HG02852 (cell line): ENCODE measurements around the gene RIPOR2.
"Not testable (repeated sequence)": the region's sequence is repeated elsewhere in the genome, so short reads cannot be mapped to it uniquely, and the experiment has no call there.

Experiments
- ATAC-seq: cut with Tn5 transposase; IDR thresholded peaks from one replicate; pipeline ENCODE4 v1.9.1; 2021; ENCODE audit warnings: mild to moderate bottlenecking, moderate library complexity; ENCODE audit not compliant: unreplicated experiment

RIPOR2 gene

GRCh38 chr6:24775520-24776058 is 160.2 kb downstream of the RIPOR2 start:
- peak; percentile 9 for ATAC-seq

DNA sequence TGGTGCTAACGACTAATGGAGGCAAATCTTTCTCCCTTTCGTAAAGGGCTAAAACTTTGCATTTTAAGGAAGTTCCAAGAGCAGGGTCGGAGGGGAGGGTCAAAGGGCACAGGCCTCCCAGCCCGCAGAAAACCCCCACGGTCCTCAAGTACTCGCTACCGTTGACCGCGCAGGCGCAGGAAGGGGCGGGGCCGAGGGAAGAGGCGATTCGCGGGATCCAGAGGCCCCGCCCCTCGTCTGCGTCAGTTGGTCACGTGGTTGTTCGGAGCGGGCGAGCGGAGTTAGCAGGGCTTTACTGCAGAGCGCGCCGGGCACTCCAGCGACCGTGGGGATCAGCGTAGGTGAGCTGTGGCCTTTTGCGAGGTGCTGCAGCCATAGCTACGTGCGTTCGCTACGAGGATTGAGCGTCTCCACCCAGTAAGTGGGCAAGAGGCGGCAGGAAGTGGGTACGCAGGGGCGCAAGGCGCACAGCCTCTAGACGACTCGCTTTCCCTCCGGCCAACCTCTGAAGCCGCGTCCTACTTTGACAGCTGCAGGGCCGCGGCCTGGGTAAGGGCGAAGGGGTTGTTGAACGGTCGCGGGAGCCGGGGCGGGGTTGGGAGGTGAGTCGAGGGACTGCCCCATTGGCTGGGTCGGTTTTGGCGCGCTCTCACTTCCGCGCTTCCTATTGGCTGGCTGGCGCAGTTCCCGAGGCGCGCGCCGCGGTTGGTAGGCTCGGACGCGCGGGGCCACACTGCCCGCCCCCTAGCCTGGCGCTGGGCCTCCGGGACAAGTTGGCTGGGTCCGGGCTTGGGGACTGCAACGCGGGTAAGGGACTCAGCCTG is 160.9 kb downstream of the RIPOR2 start, which contains the start of gene GMNN:
Gene GMNN, plus strand, starts transcription at position 242 of the 824 bp plus-strand sequence. CDS start 2,310 bp downstream, outside the sequence.
- ATAC-seq: peak; percentile 93

- no peak for ATAC-seq
Measured at GRCh38 chr6:24768361-24768760, 167.4 kb downstream of the RIPOR2 start.

- no peak for ATAC-seq
Measured at GRCh38 chr6:24766680-24767462, 168.9 kb downstream of the RIPOR2 start.

DNA sequence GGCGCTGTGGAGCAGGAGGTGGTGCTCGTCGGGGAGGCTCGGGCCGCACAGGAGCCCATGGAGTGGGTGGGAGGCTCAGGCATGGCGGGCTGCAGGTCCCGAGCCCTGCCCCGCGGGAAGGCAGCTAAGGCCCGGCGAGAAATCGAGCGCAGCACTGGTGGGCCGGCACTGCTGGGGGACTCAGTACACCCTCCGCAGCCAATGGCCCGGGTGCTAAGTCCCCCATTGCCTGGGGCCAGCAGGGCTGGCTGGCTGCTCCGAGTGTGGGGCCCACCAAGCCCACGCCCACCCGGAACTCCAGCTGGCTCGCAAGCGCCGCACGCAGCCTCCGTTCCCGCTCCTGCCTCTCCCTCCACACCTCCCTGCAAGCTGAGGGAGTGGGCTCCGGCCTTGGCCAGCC is 169.8 kb downstream of the RIPOR2 start:
- ATAC-seq: not testable (repeated sequence)

DNA sequence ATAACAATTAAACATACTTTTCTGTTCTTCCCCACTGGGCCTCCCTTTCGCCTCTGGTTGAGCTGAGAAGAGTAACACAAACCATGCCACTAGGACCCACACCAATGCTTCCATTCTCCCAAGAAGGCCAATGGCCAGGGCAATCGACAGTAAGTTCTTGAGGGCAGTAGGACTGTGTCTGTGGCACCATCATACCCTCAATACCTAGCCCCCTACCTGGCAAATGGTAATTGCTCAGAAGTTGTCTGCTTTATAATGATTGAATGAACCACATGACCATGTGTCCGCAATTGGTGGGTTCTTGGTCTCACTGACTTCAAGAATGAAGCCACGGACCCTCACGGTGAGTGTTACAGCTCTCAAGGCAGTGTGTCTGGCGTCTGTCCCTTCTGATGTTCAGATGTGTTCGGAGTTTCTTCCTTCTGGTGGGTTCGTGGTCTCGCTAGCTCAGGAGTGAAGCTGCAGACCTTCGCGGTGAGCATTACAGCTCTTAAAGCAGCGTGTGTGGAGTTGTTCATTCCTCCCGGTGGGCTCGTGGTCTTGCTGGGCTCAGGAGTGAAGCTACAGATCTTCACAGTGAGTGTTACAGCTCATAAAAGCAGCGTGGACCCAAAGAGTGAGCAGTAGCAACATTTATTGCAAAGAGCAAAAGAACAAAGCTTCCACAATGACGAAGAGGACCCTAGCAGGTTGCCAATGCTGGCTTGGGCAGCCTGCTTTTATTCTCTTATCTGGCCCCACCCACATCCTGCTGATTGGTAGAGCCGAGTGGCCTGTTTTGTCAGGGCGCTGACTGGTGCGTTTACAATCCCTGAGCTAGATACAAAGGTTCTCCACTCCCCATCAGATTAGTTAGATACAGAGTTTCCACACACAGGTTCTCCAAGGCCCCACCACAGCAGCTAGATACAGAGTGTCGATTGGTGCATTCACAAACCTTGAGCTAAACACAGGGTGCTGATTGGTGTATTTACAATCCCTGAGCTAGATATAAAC is 170.6 kb downstream of the RIPOR2 start:
- ATAC-seq: not testable (repeated sequence)

GRCh38 chr6:24763578-24763977 is 172.2 kb downstream of the RIPOR2 start:
- no peak for ATAC-seq

DNA sequence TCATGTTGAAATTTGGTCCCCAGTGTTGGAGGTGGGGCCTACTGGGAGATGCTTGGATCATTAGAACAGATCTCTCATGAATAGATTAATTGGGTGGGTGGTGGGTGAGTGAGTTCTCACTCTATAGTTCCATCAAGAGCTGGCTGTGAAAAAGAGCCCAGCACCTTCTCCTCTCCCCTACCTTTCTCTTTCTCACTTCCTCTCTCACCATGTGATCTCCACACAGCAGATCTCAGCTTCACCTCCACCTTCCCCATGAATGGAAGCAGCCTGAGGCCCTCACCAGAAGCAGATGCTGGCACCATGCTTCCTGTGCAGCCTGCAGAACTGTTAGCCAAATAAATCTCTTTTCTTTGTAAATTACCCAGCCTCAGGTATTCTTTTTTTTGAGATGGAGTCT is 173.9 kb downstream of the RIPOR2 start:
- ATAC-seq: no peak

DNA sequence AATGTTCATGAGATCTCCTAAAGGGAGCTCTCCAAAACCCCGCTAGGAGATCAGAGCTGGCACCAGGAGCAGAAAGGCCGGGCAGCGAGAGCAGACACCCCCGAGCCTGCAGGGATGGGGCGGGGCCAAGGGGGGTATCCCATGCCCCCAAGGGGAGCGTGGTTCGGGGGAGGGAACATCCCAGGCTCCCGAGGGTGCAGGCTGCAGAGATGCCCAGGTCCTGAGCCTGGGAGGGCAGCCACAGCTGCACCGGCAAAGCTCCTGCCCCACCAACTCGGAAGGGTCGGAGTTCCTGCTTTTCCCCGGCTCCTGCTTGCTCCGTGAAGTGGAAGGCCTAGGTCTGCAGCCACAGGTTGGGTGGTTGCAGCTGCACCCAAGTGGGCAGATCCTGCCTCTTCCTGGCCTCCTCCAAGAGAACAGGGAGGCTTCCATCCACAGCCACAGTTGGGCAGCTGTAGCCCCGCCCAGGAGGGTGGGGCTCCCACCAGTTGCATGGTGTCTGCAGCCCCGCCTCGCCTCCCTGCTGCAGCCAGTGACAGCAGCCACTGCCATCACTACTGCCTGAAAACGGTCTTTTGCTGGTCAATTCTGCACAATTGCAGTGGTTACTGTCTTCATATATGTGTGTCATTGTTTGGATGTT is 174.4 kb downstream of the RIPOR2 start:
- ATAC-seq: no peak

DNA sequence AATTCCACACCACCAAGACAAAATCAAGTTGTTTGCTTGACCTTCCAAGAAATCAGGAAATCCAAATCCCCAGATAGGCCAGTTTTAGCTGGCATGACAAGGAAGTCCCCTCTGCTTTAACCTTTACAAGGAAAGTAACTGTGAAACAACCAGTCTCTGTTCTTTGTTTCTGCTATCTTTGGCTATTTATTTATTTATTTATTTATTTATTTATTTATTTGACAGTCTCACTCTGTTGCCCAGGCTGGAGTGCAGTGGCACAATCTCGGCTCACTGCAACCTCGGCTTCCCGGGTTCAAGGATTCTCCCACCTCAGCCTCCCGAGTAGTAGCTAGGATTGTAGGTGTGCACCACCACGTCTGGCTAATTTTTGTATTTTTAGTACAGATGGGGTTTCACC is 175.6 kb downstream of the RIPOR2 start:
- no peak for ATAC-seq

GRCh38 chr6:24759718-24760117 is 176.0 kb downstream of the RIPOR2 start:
- ATAC-seq: no peak

GRCh38 chr6:24757611-24758010 is 178.1 kb downstream of the RIPOR2 start:
- no peak for ATAC-seq

GRCh38 chr6:24755279-24755678 is 180.5 kb downstream of the RIPOR2 start:
- no peak for ATAC-seq

DNA sequence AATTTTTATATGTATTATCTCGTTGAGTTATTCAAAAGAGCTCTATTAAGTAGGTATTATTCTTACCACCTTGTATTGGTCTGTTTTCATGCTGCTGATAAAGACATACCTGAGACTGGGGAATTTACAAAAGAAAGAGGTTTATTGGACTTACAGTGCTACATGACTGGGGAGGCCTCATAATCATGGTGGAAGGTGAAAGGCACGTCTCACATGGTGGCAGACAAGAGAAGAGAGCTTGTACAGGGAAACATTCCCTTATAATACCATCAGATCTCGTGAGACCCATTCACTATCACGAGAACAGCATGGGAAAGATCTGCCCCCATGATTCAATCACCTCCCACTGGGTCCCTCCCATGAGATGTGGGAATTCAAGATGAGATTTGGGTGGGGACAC is 181.4 kb downstream of the RIPOR2 start:
- not testable (repeated sequence) for ATAC-seq
